COLO668 (cell line): ENCODE measurements around the gene NOTUM.

Source experiments
- DNase-seq: peaks from one replicate; lab custom pipeline; 2025; ENCODE audit not compliant: unreplicated experiment; lab: John Stamatoyannopoulos, UW

Gene NOTUM

DNA sequence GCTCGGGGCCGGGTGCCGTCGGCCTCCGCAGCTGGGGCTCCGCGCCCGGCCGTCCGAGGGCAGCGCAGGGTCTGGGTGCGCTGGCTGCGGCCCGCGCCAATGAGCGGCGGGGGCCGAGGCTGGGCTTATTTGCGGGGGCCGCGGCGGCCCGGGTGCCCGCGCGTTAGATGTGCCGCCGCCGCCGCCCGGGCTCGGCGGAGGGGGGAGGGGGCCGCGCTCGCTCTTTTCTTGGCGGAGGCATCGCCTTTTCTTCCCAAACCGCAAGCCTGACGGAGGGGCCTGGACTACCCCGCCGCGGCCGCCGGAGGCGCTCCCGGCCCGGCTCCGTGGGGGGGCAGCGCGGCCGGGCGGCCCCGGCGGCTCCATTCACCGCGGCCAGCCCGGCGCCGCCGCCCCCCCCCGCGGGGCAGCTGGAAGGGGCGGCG is at the start of gene NOTUM:
Gene NOTUM, minus strand, starts transcription at position 101 of the 425 bp plus-strand sequence. CDS start 278 bp downstream, outside the sequence.
- peak; percentile 31 for DNase-seq

DNA sequence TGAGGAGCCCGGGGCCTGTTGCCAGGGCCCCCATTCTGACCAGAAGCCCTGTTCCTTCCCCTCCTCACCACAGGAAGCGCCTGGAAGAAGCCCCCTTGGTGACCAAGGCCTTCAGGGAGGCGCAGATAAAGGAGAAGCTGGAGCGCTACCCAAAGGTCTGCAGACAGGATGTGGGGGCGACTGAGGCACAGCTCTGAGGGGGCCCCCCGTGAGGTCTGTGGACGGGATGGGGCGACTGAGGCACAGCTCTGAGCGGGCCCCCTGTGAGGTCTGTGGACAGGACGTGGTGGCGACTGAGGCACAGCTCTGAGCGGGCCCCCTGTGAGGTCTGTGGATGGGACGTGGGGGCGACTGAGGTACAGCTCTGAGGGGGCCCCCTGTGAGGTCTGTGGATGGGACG is 48.4 kb upstream of the NOTUM start:
- no peak for DNase-seq

DNA sequence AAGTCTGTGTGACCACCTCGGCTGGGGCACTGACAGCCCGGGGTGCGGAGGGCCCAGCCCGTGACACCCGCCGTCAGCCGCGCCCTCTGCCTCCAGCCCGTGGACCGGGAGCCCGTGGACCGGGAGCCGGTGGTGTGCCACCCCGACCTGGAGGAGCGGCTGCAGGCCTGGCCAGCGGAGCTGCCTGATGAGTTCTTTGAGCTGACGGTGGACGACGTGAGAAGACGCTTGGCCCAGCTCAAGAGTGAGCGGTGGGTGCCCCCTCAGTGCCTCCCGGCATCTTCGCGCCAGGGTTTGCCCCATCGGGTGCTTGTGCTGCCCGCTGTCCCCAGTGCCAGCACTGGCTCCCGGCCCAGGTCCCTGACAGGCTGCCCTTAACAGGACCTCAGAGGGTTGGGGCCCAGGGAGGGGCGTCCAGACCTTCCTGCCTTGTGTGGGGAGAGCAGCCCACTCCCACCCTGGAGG is 48.0 kb upstream of the NOTUM start:
- no peak for DNase-seq

DNA sequence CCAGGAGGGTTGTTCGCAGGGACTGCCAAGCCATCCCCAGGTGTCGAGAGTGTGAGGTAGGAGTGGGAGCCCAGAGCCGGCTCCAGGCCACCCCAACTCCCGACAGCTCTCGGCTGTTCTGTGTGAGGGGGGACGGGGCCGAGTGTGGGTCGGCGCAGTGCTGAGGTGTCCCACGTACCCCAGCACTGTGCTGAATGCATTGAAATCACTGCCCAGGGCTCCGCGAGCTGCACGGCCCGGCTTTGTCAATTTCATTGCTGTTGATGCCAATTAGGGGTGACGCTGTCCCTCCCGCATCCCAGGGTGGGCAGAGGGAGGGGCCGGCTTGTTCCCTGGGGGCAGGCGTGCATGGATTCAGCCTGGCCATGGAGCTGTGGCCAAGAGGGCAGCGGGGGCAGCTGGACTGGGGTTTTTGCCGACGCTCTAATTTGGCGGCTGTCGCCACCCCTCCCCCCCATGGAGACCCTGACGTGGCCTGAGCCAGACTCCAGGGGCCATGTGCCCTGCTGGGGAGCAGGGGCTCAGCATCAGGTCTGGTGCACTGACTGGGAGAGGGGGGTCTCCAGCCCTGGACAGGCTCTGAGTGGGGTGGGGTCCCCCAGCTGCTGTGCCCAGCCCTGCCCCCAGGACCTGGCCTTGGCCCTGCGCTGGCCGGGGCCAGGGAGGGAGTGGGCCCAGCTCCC is 47.4 kb upstream of the NOTUM start:
- no peak for DNase-seq

DNA sequence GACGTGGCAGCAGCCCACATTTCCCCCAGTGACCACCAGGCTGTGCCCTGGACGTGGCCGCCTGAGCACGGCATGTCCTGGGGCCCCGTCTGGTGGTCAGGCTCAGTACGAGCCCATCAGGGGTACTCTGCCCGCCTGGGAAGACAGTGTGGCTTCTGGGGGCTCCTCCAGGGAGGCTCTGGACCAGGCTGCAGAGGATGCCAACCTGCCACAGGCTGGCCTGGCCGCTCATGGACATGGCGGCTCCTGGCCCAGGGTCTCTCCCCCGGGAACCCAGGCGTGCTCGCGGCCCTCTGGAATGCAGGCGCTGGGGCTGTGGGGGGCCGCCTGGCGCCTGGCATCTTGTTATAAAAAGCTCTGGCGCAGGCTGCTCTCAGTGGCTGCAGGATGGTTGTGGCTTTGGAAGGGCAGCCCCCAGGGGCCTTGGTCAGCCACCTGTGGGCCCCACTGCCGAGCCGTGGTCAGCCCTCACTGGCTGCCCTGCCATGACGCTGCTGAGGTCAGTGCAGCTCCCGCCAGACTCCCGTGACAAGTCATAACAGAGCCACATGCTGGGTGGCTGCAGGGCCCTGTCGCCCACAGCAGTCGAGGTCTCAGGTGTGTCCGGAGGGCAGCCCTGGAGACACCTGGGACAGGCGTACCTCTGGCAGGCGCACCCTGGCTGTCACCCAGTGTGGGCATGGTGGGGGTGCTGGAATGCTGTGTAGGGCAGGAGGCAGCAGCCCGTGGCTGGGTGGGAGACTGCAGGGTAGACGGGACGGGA is 46.7 kb upstream of the NOTUM start:
- DNase-seq = no peak

DNA sequence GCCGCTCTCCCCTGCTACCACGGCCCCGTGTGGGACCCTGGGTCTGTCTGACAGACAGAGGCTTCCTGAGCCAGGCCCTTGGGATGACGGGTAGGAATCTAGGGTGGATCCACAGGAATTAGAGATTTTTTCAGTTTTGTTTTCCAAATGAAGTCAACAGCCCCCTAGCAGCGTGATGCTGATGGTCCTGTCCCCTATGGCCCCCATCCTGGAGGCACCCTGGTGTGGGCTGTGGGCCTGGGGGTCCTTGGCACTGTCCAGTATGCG is 46.2 kb upstream of the NOTUM start:
- DNase-seq = no peak

DNA sequence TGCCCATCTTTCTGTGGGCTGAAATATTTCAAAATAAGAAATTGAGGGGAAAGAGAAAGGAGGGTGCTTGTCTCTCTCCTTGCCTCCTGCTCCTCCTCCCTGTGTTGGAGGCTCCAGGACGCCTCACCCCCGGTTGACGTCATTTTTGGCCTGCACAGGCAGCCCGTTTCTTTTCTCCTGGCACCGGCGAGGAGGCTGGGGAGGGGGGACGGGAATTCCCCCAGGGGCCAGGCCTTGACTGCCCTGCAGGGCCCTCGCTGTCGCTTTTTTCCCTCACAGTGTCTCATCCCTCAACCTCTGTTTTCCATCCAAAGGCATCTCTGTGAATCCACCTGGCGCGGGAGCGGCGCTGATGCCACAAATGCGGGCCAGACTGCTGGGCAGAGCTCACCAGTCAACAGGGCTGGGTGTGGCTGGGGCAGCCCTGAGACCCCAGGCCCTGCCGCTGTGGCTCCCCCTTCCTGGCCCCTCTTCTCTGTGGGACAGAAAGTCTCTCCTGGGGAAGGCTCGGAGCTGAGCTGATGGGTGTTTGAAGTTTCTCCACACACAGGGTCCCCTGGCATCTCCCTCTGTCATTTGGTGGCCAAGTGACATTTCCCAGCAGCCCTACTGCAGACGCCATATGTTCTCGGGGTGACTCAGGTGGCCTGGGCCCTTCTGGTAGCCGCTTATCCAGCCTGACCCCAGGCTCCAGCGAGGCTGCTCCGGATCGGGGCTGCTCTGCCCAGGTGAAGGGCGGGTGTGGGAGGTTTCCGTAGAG is 45.7 kb upstream of the NOTUM start:
- no peak for DNase-seq

DNA sequence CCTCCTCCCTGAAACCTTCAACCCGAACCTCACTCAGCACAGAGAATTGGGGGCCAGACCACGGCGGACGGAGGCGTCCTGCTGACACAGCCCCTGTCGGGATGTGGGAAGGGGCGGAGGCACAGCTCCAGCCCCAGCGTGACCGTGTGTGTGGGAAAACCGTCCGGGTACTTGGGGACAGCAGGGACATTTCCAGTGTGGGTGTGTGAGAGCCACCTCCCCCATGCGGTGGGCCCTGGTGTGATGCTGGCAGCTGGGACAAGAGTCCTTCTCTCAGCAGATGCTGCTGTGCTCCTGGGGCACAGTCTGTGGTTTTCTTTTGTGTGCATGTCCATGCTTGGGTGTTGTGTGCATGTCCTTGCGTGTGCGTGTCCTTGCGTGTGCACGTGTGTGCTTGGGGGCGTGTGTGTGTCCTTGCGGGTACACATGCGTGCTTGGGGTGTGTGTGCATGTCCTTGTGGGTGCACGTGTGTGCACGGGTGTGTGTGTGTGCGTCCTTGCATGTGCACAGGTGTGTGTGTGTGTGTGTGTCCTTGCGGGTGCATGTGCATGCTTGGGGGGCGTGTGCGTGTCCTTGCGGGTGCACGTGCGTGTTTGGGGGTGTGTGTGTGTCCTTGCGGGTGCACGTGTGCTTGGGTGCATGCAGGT is 44.8 kb upstream of the NOTUM start:
- no peak for DNase-seq

DNA sequence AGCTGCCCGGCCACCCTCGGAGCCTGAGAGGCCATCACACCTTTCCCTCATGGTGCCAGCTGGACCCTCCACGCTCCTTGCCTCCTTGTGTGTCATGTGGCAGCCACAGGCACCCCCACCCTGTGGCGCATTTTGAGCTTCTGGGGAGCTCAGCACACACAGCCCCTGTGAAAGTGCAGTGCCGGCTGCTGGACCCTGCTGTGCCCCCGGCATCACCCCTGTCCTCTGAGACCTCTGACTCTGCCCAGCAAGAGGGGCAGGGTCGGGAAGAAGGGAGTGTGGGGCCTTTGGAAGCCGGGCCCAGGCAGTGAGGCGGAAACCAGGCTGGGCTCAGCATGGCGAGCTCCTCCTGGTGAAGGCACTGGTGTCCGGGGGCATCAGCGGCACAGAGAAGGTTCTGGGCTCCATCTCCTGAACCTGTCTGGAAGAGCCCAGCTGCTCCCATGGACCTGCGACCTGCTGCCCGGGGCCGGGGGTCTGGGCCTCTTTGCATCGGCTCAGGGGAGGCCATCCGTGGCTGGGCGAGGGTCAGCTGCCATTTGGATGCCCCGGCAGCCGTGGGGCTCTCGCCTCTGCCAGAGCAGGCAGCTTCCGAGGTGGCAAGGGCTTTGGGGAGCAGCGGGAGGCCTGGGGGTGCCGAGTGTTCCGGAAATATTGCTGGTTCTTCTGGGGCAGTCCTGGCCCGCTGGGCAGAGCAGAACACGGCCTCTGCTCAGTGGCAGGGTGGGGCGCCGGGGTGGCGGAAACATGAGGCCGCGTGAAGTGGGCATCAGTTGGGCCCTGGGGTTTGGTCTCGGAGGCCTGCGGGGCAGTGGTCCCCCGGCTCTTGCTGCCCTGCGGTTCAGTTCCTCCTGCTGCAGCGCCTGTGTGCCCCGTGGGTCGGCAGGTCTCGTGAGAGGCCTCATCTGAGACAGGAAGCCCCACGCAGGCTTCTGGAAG is 43.8 kb upstream of the NOTUM start:
- no peak for DNase-seq

DNA sequence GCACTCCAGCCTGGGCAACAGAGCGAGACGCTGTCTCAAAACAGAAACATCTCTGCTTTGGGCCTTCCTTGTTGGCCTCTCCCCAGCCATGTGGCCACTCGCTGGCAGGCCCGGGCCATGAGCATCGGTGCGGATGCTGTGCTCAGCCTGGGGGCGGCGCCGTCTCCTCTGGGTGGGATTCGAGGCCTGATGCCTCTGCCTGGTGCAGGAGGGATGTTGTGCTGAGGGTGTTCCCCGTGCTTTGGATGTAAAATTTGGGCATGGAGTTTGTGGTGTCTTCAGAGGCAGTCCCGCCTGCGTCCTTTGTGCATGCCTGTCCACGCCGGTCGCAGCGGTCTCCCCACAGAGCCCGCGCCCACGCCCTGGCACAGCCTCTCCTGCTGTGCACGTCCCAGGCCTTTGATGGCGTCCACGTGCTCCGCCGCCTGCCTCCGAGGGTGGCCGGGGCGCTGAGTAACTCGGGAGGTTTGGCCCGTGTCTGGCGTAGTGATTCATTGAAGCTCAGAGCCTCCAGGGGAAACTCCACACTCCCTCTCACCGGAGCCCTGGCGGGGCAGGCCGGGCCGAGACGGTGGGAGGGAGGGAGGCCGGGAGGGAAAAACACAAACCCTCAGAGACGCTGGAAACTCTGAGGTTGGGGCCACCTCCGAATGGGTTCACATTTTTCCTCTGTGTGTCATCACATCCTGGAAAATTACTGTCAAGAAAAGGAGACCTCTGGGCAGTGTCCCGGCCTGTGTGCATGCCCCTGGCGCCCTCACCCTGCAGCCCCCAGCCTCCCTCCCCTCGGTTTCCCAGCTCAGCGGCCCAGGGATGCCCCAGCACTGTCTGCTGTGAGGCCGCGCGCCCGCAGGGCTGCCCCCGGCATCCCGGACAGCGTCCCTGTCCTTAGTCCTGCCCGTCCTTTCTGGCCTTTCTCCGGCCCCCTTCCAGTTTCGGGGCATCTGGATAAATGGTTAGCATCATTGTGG is 42.7 kb upstream of the NOTUM start:
- DNase-seq = no peak

DNA sequence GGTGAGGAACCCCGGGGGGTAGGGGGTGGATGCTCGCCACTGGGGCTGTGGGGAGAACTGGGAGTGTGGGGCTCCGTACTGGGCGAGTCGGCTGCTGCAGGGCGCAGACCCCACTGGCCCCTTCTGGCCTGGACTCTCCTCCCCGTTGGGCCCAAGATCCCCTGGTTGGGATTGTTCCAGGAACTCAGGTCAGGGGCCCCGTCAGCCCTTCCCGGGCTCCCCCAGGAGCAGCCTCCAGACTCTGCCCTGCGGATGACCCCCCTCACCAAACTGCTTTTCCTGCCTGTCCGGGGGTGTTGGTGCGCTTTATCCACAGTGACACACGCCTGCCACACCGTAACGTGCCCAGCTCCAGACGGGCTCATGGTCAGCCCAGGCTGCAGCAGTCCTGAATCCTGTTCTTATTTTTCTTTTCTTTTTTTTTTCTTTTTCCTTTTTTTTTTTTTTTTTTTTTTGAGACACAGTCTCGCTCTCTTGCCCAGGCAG is 40.6 kb upstream of the NOTUM start:
- DNase-seq = no peak

DNA sequence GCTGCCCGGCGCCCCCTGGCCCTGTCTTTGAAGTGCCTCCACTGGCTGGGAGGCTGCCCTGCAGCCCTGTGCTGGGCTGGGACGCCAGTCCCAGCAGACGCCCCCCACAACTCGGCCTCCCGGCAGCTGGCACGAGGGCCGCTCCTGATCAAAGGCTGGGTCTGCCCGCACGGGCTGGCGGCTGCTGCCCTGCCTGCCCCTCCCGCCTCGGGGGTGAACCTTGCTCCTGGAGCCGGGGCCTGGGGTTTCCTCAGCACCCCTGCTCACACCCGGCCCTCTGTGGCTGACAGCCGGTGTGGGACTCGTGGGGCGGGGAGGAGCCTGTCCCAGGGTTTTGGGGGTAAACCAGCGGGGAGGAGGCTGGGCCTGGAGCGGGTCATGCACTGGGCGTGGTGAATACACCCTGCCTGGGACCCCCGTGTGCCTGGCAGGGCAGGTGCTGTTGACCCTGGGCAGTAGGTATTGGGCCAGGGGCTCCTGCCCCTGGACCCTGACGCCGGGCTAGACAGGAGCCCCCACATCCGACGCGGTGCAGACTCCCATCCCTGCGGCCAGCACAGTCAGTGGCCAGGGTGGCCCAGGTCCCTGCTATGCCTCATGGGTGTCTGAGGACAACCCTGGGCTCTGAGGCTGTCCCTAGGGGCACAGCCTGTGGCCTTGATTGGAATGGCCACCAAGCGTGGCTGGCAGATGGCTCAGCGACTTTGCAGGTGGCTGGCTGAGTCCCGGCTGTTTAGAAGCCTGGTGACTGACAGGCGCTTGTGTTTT is 40.0 kb upstream of the NOTUM start:
- no peak for DNase-seq

DNA sequence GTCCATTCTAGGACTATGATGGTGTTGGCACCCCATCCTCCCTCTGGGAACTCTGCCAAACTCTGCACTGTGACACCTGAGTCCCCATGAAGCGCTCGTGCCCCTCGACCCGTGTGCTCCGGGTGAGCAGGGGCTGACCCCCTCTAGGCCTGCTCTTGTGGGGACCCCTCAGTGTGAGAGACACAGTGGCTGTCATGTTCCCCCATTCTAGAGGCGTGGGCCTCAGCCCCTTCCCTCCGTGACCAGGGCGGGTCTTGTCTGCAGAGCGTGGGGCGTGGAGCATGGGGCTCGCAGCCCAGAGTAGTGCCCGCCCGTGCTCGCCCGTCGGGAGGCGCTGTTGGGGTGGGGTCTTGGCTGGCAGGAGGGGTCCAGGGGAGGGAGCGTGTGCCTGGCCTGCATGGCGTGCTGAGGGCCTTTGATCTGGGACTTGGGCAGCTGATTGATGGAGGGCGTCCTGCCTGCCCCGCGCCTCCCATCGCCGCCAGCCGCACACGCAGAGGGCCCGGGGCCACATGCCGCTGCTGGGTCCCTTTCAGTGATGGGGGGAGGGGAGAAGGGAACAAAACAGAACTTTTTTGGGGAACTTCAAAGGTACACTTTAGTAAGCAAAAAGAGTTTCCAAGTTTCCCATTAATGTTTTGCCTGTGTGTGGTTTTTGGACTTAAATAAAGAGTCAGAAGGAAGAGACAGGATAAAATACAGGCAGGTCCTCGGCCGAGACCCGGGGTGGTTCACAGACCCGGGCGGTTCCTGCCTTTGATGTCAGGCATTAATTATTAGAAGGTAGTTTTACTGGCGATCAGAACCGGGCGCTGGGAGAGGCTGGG is 39.2 kb upstream of the NOTUM start:
- DNase-seq = no peak

DNA sequence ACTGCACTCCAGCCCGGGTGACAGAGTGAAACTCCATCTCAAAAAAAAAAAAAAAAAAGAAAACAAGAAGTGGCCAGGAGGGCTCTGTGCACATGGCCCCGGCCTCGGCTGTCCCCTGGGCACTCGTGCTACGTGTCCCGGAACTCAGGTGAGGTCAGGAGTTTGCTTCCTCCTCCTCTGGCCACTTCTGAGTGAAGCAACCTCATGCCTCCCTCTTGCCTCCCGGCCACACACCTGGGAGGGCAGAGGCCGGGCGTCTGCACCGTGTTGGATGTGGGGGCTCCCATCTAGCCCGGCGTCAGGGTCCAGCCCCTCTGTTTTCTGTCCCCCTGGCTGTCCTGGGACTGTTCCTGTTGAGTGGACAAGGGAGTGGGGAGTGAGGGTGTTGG is 38.6 kb upstream of the NOTUM start:
- no peak for DNase-seq

DNA sequence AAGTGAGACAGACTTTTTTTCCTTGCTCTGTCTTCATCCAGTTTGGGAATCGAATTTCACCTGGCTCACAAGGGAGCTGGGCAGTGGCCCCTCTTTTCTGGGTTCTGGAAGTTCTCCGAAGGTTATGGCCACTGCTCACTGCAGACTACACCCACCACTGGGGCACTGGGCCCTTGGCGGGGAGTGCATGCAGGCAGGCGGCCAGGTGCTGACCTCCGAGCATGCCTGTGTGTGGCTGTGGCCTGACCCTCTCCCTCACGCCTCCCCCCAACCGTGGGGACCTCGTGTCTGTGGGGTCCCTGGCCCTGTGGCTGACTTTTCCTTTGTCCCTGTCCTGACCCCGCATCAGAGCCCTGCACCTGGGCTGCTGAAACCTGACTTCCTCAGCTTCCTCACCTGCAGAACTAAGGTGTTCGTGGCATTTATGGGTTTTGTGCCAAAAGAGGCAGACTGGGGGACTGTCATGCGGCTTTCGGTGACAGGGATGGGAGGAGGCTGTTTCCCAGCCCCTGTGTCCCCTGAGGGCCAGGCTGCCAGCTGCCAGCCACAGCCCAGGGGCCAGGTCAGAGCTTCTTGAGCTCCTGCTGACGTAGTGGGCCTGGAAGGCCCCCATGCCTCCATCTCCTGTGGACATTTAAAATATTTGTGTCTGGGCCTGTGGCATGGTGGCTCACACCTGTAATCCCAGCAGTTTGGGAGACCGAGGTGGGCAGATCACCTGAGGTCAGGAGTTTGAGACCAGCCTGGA is 37.9 kb upstream of the NOTUM start:
- no peak for DNase-seq

DNA sequence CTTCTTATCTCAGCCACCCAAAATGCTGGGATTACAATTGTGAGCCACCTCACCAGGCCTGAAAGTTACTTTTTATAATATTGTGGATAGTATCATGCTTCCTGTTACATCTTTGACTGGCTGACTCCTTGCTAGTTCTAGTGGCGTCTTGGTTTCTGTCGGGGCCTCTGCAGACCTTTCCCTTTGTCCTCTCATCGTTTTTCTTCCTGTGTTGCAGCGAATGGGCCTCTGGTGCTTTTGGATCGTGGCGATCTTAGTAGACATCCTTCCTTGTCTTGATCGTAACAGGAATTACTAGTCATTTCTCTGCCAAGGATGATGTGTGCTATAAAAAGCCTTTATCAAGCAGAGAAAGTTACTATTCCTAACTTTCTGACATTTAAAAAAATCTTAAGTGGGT is 37.2 kb upstream of the NOTUM start:
- DNase-seq = no peak
